GM19455 (cell line): ENCODE measurements around the gene SLC7A8.

Experiments
- ATAC-seq: cut with Tn5 transposase; IDR thresholded peaks from one replicate; pipeline ENCODE4 v1.9.1; 2021; ENCODE audit not compliant: unreplicated experiment

Gene SLC7A8

DNA sequence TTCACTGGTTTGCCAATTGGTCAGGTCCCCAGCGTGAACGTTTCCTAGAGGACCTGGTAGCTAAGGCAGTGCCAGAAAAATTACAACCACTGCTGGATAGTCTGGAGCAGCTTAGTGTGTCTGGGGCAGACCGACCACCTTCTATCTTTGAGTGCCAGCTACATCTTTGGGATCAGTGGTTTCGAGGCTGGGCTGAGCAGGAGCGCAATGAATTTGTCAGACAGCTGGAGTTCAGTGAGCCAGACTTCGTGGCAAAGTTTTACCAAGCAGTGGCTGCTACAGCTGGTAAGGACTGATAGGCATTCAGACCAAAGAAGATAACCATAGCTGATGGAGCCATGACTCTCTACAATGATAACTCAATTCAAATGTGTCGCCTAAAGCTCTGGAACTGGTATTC is 85.7 kb downstream of the SLC7A8 start:
- no peak for ATAC-seq

DNA sequence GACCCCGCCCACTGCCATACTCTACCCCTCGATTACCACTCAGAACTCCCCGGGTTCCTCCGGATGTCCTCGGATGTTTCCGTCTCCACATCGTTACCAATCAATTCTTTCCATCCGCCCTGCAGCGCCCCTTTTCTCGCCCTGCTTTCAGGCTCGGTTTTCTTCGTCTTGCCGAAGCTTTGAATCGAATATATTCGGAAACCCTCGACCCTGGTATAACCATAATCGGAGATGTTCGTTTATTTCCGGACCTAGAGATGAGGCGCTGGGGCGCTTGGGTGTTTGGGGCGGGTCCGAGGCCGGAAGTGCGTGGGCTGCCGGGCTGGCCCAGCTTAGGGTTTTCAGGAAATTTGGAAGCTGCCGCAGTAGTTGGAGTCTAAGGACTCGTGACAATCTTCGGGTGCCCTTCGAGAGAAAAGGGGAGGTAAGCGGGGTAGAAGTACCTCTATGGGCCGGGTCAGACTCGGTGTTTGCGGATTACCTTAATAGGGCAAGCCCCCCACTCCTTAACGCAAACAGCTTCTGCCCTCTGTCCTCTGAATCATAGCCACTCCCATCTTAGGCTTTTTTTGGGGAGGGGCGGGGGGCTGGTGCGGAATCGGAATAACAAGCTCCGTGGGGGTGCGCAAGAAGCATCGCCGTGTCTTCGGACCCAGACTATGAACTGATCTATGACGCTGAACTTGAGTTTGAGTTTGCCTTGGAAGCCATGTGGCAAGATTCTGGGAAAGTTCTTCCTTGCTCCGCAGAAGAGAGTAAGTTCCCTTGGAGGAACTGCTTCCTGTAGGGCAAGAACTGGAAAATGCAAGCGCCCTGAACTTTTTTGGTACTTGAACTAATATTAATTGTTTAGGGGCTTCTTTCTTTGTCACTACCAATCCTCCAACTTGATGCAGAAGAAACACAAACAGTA is 88.0 kb downstream of the SLC7A8 start, which contains the start of gene C14orf119:
Gene C14orf119, plus strand, starts transcription at position 310 of the 913 bp plus-strand sequence. CDS start 2,154 bp downstream, outside the sequence.
- peak; percentile 90 for ATAC-seq

DNA sequence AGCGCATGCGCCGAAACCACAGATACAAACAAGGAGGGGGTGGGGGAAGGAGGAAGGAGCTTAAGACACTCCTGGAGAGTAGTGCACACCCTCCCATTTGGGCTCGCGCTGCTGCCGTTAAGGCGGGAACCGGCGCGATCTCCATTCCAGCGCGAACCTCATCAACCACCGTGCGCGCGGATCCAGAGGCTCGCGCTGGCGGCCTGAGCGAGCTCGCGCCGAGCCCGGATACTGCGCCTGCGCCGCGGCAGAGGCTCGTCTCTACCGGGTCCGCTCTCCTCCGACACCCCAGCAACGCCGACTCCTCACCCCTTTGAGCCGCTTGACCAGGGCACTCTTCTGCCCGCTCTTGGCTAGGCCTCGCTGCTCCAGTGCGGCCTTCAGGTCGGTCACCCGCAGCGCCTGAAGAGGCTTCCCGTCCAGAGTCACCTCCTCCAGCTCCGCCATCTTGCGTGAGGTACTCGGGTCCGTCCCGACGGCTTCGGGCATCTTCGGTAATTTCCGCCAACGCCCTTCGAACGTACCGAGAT is 88.7 kb downstream of the SLC7A8 start, which contains the start of gene ACIN1:
Gene ACIN1, minus strand, starts transcription at position 471 of the 530 bp plus-strand sequence. Its CDS starts 24 bp downstream, at position 447.
- ATAC-seq: peak; percentile 38

DNA sequence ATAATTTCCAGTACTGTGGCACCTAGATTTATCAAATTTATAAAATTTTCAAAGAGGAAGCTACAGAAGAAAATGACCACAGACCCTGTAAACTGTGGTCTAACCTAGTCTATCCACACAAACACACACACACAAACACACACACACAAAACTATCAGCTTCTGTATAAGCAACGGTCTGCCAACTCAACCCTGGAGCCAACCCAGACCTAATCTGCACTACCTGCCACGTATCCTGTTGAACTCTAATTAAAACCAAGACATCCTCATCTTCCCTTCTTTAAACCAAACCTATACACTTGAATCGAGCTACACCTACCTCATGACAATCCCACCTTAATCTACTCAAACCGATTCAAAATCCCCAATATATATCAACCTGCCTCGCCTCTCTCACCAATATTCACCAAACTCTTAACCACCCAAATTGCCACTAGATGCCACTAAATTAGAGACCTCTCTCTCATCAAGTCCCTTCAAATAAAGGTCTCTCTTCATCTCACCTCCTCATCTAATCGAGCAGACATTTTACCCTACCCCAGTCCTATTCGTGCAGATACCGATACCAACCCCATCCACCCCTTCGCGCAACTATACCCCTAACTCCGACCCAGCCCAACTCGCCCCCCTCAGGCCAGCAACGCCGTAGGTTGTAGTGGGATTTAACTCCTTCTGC is 89.3 kb downstream of the SLC7A8 start:
- ATAC-seq: no peak

DNA sequence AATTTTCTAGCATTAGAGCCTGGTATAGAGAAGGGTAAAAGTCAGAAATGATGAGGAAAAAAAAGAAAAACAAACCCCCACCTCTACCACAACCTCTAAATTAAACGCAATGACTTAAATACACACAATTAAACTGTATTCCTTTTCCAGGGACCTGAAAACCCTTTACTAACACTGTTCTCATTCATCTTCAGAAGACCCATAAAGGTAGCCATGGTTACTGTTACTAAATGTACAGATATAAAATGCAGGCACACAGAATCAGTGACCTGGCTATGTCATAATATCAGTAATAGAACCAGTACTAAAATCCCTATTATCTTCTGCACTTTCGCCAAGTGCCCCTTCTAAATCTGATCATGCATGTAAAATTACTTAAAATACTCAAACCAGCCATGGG is 89.9 kb downstream of the SLC7A8 start:
- no peak for ATAC-seq

DNA sequence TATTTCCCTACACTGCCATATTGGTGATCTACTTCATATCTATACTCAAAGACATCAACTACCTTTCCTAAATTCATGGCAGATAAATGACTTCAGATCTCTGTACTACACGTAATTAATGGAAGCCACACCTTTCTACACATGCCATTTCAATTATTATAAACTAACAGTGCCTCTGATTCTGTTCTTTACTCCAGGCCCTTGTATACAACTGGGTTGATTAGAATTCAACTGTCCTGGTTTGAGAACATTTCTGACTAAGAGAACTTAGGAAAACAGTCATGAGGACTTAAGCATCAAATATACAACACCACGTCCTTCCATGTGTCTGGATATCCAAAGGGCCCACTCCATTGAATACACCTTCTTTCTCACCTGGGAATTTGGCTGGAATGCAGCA is 90.4 kb downstream of the SLC7A8 start:
- ATAC-seq: no peak

DNA sequence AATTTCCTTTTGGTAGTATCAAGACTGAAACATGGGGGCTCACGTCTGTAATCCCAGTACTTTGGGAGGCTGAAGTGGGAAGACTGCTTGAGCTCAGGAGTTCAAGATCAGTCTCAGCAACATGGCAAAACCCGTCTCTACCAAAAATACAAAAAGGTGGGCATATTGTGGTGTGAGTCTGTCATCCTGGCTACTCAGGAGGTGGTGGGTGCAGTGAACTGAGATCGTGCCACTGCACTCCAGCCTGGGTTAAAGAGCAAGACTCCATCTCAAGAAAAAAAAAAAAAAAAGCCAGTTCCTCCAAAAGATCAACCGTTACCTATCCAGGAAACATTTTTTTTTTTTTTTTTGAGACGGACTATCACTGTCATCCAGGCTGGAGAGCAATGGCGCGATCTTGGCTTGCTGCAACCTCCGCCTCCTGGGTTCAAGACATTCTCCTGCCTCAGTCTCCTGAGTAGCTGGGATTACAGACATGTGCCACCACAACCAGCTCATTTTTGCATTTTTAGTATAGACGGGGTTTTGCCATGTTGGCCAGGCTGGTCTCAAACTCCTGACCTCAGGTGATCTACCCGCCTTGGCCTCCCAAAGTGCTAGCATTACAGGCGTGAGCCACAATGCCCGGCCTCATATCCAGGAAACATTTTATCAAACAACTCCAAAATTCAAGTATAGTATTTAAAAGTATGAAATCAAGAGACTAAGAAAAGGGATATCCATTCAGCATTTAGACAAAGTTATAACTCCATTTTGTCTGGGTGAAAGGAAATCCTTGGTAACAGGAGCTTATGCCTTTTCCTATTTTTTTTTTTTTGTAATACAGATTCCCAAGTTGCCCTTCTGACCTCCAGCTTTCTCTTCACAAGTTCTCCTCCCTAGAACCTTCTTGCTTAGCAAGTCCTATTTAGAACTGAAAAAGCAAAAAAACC is 91.9 kb downstream of the SLC7A8 start:
- no peak for ATAC-seq

DNA sequence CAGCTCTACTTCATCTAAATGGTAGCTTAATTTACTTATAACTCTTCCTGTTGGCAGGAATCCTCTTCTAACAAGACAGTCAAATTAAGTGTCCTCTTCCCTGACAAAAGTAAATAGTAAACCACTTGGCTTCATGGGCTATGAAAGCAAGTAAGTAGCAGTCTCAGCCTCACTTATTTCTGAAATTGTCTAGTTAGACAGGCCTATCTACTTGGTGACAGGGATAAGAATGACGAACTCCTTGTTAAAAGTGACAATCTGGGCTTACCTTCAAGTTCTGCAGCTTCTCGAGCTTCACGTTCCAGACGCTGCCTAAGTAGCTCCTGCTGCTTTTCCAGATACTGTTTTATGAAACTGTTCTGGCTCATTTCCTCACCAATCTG is 93.2 kb downstream of the SLC7A8 start:
- ATAC-seq: no peak

DNA sequence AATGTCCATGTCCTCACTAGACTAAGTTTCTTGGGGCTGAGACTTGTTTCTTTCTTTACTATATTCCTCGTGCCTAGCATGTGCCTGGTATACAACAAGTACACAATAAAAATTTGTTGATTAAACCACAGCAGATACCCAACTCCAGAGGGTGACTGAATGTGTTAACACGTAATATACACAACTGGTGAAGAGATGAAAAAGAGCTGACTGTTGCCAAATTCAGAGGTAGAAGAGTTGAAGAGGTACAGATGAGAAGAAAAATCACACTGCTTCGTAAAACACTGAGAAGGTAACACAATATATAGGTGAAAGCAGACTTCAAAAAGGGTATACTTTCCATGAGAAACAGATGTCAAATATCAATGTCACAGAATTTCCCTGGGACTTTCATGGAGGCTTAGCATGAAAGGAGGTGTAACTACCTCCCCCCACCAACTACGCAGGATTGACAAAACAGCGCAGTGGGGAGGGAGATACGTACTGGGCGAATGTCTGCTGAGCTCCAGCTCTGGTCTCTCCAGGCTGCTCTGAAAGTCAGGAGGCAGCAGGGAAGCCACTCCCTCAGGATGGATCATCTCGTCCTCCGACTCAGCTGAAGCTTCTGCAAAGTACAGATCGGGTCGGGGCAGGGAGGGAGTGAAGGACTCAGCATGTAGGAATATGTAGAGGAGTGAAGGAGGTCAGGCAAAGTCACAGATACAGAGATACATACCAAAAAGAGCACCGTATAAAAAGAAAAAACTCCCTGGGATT is 93.8 kb downstream of the SLC7A8 start:
- no peak for ATAC-seq

DNA sequence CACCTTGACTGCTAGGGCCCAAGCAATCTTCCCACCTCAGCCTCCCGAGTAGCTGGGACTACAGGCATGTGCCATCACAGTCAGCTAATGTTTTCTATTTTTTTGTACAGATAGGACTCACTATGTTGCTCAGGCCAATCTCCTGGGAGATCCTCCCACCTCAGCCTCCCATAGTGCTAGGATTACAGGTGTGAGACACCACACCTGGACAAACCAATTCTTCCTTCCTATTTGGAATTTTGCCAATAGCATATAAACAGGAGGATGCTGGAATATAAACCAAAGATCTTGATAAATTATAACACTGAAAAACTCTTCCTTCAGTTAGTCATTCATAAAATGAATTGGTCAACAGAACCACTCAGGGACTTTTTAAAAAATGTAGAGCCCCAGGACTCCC is 96.9 kb downstream of the SLC7A8 start:
- no peak for ATAC-seq

DNA sequence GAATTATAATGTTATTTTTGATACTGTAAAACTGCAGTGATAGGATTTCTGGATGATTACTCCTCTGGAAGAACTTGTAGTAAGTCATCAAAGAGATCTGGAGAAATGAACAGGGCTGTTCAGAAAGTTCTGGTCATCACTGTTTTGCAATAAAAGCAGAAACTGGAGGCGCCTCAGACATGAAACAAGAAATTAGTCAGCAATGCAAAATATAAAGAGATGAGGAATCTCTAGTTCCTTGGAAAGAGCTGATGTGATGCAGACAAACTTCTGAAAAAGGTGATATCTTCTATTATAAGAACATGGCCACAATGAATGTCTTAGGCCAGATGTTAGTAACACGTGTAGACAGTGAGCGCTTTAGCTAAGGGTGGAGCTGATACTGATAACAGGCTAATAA is 98.0 kb downstream of the SLC7A8 start:
- ATAC-seq: no peak

DNA sequence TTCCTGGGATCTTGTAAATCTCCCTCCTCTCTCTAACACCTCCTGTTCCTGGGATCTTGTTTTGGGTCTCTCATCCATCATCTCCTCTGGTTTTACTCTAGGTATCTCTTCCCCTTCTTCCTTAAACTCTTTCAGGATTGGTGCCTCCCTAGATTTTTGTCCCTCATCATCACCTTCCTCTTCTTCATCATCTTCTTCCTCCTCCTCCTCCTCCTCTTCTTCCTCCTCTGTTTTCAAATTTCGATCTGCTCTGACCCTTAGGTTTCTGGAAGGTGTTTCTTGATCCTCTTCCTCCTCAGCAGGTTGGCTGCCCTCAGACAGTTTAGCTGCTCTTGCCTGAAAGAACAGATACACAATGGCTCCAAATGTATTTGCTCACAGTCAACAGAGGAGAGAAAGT is 103.0 kb downstream of the SLC7A8 start:
- no peak for ATAC-seq

DNA sequence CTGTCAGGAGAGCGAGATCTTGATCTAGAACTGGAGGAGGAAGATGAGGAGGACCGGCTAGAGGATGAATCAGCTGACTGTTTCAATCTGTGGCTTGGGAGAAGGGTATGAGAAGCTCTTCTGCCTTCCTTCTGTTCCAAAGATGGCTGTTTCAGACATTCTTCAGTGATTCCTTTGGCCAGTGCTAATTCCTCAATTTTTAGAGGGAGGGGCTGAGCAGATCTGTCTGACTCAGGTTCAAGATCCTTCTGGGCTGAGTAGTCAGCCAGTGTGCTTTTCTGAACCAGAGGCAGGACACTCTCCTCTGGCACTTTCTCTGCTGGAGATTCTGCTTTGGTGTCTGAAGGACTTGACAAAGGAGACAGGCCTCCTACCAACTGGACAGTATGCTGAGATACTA is 103.7 kb downstream of the SLC7A8 start:
- no peak for ATAC-seq

DNA sequence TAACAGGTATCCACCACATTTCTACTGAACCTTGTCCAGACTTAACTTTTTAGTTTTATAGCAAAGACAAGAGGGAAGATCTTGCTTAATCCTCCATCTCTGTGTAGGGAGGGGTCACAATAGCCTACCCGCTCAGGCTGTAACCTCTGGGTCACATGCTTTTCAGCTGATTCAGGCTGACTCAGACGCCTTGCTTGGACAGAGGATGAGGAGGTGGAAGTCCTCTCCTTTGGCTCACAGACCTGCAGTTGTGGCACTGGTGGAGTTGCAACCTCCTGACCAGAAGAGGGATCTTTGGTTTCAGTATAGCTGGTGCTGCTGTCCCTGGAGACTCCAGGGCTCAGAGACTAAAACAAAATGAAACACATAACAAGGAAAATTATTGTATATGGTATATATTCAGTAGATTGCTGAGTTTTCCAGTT is 104.8 kb downstream of the SLC7A8 start:
- no peak for ATAC-seq

DNA sequence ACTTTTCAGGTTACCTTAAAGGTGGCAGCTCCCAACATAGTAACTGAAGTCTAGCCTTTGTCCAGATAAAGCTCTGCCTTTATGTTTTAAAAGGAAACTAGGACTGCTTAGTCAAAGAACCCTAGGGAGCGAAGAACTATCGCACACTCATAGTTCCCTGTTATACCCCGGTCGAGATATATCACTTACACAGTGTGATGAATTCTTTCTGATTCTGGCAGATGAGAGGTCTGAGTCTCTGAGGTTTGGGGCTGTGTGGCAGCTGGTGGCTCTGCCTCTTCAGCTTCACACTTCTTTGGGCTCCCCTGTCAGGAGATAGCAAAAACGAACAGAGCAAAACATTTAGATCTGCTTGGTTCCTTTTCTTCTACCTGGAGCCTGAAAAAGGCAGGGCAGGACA is 105.5 kb downstream of the SLC7A8 start:
- no peak for ATAC-seq

DNA sequence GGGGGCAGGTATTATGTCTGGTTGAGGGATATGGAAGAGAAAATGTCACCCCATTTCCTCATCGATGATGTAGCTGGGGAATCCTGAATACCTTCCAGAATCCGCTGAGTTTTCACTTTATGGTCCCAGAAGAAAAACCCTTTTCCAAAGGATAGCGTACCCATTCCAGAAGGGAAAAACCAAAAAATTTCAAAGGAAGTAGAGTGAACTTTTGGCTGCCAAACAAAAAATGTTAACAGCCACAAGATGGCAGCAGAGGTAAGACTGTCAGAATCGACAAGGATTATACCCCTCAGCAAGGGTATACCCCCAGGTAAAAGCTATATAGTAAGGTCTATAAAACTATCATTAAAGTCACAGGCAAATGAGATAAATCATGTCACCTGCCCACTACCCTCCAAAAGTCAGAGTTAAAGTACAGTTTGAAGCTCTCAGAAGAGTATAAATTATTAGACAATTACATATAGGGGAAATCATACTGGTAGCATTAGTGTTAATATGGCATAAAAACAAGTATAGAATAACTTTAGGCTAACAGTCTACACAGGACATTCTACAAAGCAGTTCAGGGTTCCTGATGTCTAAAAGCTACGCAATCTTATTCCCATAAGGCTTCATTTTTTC is 106.6 kb downstream of the SLC7A8 start:
- no peak for ATAC-seq
